Peyer's patch (tissue), 4 donors: ENCODE results near the gene MAP2K5.

Source experiments
- CTCF ChIP-seq, 6 experiments: fragments of 450-650 bp in 4 of 6; fragments of 200-600 bp in 2 of 6; sonication (generic) in 1 of 6; IDR thresholded peaks; one replicate each; pipeline ENCODE4 v1.5.1; 2017 to 2019; ENCODE audit warnings: antibody characterized with exemption in 6 of 6, mild to moderate bottlenecking in 3 of 6, moderate library complexity in 1 of 6
- POLR2A ChIP-seq, 2 donors: fragments of 450-650 bp; IDR thresholded peaks; one replicate each; pipeline ENCODE4 v1.5.1; 2017; ENCODE audit warnings: antibody characterized with exemption in 2 of 2, mild to moderate bottlenecking in 2 of 2, moderate library complexity in 2 of 2

DNA sequence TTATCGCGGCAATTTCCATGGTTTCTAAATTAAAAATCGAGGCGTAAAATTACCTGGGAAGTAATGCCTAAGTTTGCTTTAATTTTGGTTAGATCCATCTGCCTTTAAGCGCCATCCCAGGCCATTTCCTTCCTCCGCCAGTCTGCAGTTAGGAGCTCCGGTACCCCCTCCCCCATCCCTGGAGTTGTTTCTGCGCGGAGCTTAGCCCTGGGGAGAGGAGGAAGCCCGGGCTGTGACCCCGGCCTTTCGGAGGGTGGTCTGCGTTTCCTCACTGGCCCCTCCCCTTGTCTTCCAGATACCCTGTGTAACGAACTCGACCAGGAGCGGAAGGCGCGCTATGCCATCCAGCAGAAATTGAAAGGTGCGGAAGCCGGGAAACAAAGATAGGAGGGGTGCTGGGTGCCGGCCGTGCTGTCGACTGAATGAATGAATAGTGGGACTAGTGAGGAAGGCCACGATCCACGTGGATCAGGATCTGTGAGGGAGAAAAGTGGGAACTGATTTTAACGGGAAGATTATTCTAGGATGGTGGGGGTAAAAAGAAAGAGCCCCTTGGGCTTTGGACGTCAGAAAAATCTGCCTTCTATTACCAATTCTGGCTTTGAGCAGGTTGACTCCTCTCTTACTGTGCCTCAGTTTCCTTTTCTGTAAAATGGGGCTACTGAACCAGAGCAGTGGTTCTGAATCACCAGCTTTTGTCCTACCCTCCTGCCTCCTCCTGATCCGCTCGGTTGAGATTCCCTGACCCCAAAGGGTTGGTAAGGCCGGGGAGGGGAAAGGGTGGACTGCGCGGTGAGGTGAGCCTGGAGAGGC lies 290.6 kb downstream of the MAP2K5 start:
- no peak for TF ChIP-seq POLR2A (IDR thresholded peaks at IDR 0.05)
- TF ChIP-seq CTCF (IDR thresholded peaks at IDR 0.05) = no peak
